22Rv1 (cell line): ENCODE measurements around the gene PRXL2A.

Source experiments
- CTCF ChIP-seq: fragments of 450-650 bp; IDR thresholded peaks from 2 replicates; pipeline ENCODE4 v1.5.1; 2017; ENCODE audit warnings: mild to moderate bottlenecking
- ZFX ChIP-seq: fragments of 450-650 bp; IDR thresholded peaks from 2 replicates; pipeline ENCODE4 v1.6.1; 2017; ENCODE audit warnings: antibody characterized with exemption, borderline replicate concordance

GRCh38 chr10:80392250-80392649, 16.1 kb upstream of the PRXL2A start:
- TF ChIP-seq CTCF (no peak), ZFX (no peak)
